CD4-positive, alpha-beta T cell treated with Interleukin-17A for 1 hour (primary cell): ENCODE results near the gene MYZAP.
"Not testable (repeated sequence)": the region's sequence is repeated elsewhere in the genome, so short reads cannot be mapped to it uniquely, and the experiment has no call there.

Experiments used
- DNase-seq: peaks from one replicate; pipeline ENCODE4 v3.0.0-alpha.2; 2020

Gene MYZAP

GRCh38 chr15:57595011-57595866, 3.5 kb downstream of the MYZAP start:
- no peak for DNase-seq

DNA sequence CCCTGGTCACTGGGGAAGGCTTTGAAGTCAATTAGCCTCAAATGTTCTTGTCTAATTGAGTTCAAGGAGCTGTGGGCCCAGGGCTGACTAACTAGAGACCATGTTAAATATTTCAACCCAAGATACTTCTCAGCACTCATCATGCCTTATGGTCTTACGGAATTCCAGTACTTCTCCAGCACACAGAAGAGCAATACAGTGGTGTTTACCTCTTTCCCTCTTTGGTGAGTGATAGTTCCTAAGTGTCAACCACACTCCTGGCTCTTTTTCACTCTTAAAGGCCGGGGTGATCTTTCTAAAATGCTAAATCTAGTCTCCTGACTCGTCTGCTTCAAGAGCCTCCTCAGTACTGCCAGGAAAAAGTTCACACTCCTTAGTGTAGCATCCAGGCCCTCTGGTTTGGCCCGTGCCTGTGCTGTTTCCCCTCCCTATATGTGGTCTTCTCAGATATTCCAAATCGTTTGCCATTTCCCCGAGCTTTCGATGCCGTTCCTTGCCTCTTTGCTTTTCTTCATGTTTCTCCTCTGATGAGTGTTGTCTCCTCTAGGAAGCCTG, 4.7 kb downstream of the MYZAP start:
- no peak for DNase-seq

GRCh38 chr15:57596978-57597377, 5.3 kb downstream of the MYZAP start:
- DNase-seq, result no peak

DNA sequence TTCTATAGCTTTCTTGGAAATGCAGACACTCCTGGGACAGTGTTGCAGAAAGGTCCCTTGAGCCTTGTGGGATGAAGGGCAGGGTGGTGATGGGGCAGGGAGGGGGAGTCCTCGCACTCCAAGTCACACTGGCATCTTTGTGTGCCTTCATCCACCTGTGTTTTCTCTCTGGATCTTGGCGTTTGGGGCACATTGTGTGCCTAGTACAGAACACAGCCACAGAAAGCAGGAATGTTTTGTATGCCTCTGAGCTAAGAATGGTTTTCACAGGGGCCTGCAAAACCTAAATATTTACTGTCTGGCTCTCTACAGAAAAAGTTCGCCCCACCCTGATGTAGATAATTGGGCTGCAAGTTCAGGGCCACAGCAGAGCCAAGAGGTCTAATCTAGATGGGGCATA, 5.7 kb downstream of the MYZAP start:
- no peak for DNase-seq

GRCh38 chr15:57598346-57598745, 6.6 kb downstream of the MYZAP start:
- DNase-seq, result no peak

- DNase-seq, result no peak
These were observed 7.6 kb downstream of the MYZAP start for GRCh38 chr15:57599296-57599810.

GRCh38 chr15:57600197-57600596, 8.5 kb downstream of the MYZAP start:
- DNase-seq, result no peak

DNA sequence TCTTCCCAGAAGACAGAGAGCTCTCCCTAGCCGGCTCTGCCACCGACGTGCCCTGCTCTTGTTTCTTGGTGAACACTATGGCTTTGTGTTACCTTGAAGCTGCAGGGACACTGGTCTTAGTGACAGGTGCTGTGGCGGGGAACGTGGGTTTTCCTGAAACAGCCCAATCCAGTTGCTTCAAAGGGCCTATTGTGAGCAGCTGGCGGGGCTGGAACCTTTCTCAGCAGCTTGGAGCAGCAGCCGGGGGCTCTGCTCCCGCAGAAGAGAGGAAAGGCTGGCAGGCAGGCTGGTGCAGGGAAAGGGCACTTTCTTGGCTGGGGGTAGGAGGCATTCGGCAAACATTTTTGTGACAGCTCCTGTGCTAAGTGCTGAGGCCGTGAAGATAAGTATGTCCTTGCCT, 12.8 kb downstream of the MYZAP start:
- no peak for DNase-seq

GRCh38 chr15:57605491-57605890, 13.8 kb downstream of the MYZAP start:
- no peak for DNase-seq

GRCh38 chr15:57606048-57606447, 14.3 kb downstream of the MYZAP start:
- DNase-seq, result no peak

DNA sequence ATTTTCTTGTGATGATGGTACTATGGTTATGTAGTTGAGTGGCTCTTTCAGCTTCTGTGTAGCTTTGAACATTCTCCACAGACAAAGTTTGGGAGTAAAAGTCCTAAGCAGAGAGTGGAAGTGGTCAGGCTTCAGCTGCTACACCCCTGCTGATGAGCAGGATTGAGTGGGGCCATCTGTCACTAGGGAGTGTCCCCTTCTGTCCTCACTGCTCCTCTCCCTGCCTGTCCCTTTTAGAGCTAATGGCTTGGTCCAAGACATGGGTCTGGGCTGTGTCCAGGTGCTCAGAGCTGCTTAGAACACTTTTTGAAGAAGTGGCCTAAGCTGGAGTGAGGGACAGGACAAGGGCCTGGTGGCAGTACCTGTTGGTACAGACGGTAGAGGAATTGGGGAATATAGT, 15.1 kb downstream of the MYZAP start:
- DNase-seq, result no peak

GRCh38 chr15:57607570-57608000, 15.9 kb downstream of the MYZAP start:
- no peak for DNase-seq

GRCh38 chr15:57609805-57610529, 18.3 kb downstream of the MYZAP start:
- no peak for DNase-seq

GRCh38 chr15:57611123-57611522, 19.4 kb downstream of the MYZAP start:
- no peak for DNase-seq

DNA sequence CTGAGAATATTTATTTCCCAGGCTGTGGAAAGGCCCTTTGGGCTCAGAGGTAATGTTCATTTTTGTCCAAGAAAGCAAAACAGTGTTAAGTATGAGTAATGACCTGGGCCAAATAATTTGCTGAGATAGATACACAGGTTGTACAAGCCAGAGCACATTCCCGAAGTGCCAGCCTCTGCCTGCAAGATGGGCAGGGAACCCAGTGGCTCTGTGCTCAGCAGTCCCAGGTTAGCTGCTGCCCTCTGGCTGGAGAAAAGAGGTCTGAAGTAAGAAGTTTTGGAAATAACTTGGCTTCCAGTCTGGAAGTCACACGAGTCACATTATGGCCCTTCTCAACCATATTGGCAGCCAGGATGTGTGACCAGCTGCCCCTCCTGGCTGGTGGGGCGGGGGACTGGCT, 20.2 kb downstream of the MYZAP start:
- DNase-seq, result no peak

DNA sequence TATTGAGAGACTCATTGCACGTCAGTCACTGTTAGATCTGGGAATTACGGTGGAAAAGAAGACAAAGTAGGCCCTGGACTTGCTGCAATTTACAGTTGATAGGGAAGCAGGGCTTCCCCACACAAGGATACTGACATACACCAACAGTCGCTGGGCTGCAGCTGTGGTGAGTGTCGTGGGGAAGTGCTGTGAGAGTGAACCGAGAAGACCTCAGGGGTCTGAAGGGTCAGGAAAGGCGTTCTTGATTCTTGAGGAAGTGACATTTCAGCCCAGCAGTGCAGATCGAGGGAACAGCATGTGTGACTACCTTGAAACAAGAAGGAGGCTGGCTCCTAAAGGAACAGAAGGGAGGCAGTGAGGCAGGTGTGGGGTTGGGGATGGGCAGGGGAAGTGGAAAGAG, 22.5 kb downstream of the MYZAP start:
- DNase-seq, result no peak

DNA sequence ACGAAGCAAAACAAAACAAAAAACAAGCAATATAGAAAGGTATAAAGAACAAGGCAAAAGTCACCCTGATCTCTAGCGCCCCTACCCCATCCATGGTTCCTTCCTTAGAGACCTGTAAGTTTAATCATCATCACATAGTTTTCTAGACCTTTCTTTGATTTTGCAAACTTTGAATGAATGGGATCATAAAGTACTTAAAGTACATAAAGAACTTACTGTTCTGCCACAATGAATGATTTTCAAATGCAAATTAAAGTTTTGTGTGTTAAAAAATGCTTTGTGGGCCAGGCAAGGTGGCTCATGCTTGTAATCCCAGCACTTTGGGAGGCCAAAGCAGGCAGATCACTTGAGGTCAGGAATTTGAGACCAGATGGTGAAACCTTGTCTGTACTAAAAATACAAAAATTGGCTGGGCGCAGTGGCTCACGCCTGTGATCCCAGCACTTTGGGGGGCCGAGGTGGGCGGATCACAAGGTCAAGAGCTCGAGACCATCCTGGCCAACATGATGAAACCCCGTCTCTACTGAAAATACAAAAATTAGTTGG, 24.3 kb downstream of the MYZAP start:
- DNase-seq, result not testable (repeated sequence)

- DNase-seq, result no peak
These were observed 26.6 kb downstream of the MYZAP start for GRCh38 chr15:57618325-57618724.

GRCh38 chr15:57619746-57620145, 28.0 kb downstream of the MYZAP start:
- no peak for DNase-seq

GRCh38 chr15:57624730-57625129, 33.0 kb downstream of the MYZAP start:
- no peak for DNase-seq

- no peak for DNase-seq
These were observed 34.2 kb downstream of the MYZAP start for GRCh38 chr15:57625703-57626448.

GRCh38 chr15:57626713-57627440, 35.2 kb downstream of the MYZAP start:
- no peak for DNase-seq
